Adrenal gland (tissue), 12 donors: ENCODE data around the gene PPIL6. TPM values are rescaled to one million over a fixed set of nuclear protein-coding genes. Genes with fewer than 3 reads are reported as not detected.
"Not testable (repeated sequence)": the region's sequence is repeated elsewhere in the genome, so short reads cannot be mapped to it uniquely, and the experiment has no call there.

Experiments
- DNase-seq, 7 donors: peaks; one replicate each; pipeline ENCODE4 v3.0.0-alpha.2; 2019 to 2020
- H3K27ac ChIP-seq, 5 donors: fragments of 200-600 bp; sonication (generic) in 4 of 5; 1 replicate in 3 of 5; 2 replicates in 2 of 5; pipeline versions ENCODE4 v1.5.1 to v1.8.0; 2016 to 2020; ENCODE audit warnings: mild to moderate bottlenecking in 1 of 5
- H3K27me3 ChIP-seq: fragments of 200-600 bp; 2 replicates; pipeline ENCODE4 v1.8.0; 2021
- H3K36me3 ChIP-seq, 2 donors: fragments of 200-600 bp; replicated peaks in 1 of 2; 1 replicate in 1 of 2; 2 replicates in 1 of 2; pipeline versions ENCODE4 v1.5.1 to v1.8.0; 2018 to 2022
- H3K4me1 ChIP-seq, 2 donors: fragments of 200-600 bp; replicated peaks in 1 of 2; 1 replicate in 1 of 2; 2 replicates in 1 of 2; pipeline versions ENCODE4 v1.5.1 to v1.8.0; 2018 to 2021
- H3K4me3 ChIP-seq, 4 donors: fragments of 200-600 bp; sonication (generic) in 3 of 4; one replicate each; pipeline ENCODE4 v1.5.1; 2016 to 2018
- H3K9me3 ChIP-seq, 3 donors: fragments of 200-600 bp; sonication (generic) in 1 of 3; replicated peaks in 1 of 3; 1 replicate in 2 of 3; 2 replicates in 1 of 3; pipeline versions ENCODE4 v1.5.1 to v1.8.0; 2016 to 2021
- POLR2A ChIP-seq, 2 donors: fragments of 450-650 bp; IDR thresholded peaks; one replicate each; pipeline ENCODE4 v1.6.1; 2017; ENCODE audit warnings: antibody characterized with exemption in 2 of 2, mild to moderate bottlenecking in 2 of 2, moderate library complexity in 1 of 2
- WGBS, 4 donors: extraction: QIAGEN DNeasy Blood & Tissue Kit in 2 of 4; methylation state at CpG; one replicate each; pipeline versions ENCODE4 v1.1.5 to v1.1.7; 2013 to 2017; 5-methylcytosine and 5-hydroxymethylcytosine counted together
- intact Hi-C, 2 donors: fragments of 100-400 bp; cut with DNase I; formaldehyde crosslinking; loops; one replicate each; pipeline versions ENCODE4 v1.14.1 to v1.15.0; 2022 to 2023
- polyA plus RNA-seq, 3 donors: library from polyadenylated mRNA; stranded (reverse); fragments of 200-250 nt in 2 of 3; fragments of 350-450 nt in 1 of 3; fragmentation: Illumina TruSeq in 1 of 3; extraction: RNeasy Lipid Tissue Mini Kit (QIAGEN cat#74804) in 1 of 3; gene quantifications; one replicate each; pipeline ENCODE4 v1.2.3, GENCODE V29; 2013 to 2014
- total RNA-seq, 9 donors: library from RNA; depleted of rRNA in 4 of 9; stranded (reverse); fragments of >200 nt in 4 of 9; fragments of 120-200 nt in 1 of 9; fragmentation: NEBNext Ultra II Directional in 1 of 9; extraction: Animal tissue kit (Norgen Biotek cat#: 25700) in 1 of 9; gene quantifications; one replicate each; pipeline versions ENCODE4 v1.1.0 to v1.2.4, GENCODE V29; 2013 to 2023
- TF ChIP-seq, protein P1 (sequence below), 6 experiments: fragments of 450-650 bp in 4 of 6; fragments of 200-600 bp in 2 of 6; sonication (generic) in 1 of 6; IDR thresholded peaks; 1 replicate in 5 of 6; 2 replicates in 1 of 6; pipeline versions ENCODE4 v1.5.1 to v1.8.0; 2016 to 2021; ENCODE audit warnings: antibody characterized with exemption in 6 of 6, mild to moderate bottlenecking in 2 of 6, moderate library complexity in 1 of 6
- donor health status: healthy with polysubstance abuse.
- donor health status: Bipolar disorder and iron deficiency.
- donor health status: DM: yes; HTN: yes; CAD: no.
- donor health status: DM: no; HTN: no; CAD: no.
- donor health status: DM: no; HTN: no; CAD: no.
- donor health status: DM: yes; HTN: yes; CAD: no.

The PPIL6 gene
- total and polyA plus RNA-seq, 12 donors: 0.48 to 3.3 (median 1.3) TPM

DNA sequence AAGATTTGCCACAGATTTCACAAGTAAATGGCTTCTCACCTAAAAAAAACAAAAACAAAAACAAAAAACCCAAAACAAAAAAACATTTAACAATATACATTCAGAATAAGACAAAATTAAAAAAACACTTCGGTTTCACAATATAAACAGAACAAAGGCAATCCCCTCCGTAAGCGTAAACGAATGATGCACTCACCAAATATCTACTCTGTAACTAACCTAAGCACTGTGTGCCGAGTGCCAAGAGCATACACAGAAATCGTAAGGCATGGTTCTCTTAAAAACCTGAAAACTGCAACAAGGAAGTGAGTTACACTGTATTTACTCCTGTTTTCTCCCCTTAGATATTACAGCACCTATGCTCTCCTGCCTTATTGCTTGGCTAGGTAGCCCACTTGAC, 27.3 kb upstream of the PPIL6 start:
- no peak for DNase-seq
- Histone ChIP-seq H3K9me3 (no peaks in the 10 kb centered on the region), H3K27me3 (no peaks in the 10 kb centered on the region), H3K4me3 (no peak overlapping the region), H3K36me3 (peaks cover 0 to 50% of the 10 kb centered on the region in 2 donors), H3K4me1 (no peaks in the 10 kb centered on the region), H3K27ac (no peak overlapping the region)
- no peak for TF ChIP-seq POLR2A (IDR thresholded peaks at IDR 0.05)
- TF ChIP-seq, protein P1, sequence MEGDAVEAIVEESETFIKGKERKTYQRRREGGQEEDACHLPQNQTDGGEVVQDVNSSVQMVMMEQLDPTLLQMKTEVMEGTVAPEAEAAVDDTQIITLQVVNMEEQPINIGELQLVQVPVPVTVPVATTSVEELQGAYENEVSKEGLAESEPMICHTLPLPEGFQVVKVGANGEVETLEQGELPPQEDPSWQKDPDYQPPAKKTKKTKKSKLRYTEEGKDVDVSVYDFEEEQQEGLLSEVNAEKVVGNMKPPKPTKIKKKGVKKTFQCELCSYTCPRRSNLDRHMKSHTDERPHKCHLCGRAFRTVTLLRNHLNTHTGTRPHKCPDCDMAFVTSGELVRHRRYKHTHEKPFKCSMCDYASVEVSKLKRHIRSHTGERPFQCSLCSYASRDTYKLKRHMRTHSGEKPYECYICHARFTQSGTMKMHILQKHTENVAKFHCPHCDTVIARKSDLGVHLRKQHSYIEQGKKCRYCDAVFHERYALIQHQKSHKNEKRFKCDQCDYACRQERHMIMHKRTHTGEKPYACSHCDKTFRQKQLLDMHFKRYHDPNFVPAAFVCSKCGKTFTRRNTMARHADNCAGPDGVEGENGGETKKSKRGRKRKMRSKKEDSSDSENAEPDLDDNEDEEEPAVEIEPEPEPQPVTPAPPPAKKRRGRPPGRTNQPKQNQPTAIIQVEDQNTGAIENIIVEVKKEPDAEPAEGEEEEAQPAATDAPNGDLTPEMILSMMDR (IDR thresholded peaks at IDR 0.05): no peak
- intact Hi-C loops: no loop called here
- WGBS, 4 donors: 91 to 97% (median 96%) methylated on average over 6 of the region's 6 CpGs

DNA sequence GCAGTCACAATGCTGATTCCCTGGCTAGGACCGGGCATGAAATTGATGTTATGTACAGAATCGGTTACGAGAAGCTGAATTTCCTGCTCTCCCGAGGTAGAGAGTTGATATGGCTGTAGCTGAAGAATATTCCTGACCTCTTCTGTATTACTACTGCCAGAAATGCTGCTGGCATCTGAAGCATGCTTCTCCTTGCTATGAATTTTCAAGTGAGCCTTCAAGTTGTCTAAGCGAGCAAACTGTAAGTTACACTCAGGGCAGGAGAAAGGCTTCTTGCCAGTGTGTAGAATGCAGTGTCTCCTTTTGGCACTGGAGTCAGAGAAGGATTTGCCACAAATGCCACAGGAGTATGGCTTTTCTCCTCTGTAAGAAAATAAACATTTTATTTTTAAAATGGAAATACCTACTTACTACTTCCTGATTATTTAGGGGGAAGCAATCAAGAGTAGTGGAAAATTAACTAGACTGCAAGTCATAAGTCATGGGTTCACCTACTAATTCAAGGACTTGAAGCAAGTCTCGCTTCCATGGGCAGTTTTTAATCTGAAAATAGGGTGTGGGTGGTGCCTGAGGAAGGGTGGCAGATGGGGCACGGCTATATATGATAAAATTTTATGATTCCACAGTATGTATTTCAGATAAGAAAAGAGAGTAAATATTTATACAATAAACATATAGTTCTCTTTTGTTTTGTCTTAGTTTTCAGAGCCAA, 25.9 kb upstream of the PPIL6 start:
- Histone ChIP-seq H3K27ac (no peak overlapping the region), H3K27me3 (no peaks in the 10 kb centered on the region), H3K4me1 (no peaks in the 10 kb centered on the region), H3K9me3 (no peaks in the 10 kb centered on the region), H3K36me3 (peaks cover 0 to 36% of the 10 kb centered on the region in 2 donors), H3K4me3 (no peak overlapping the region)
- DNase-seq: no peak
- intact Hi-C loops: no loop called here
- TF ChIP-seq, protein P1 (IDR thresholded peaks at IDR 0.05): no peak
- TF ChIP-seq POLR2A (IDR thresholded peaks at IDR 0.05): no peak
- WGBS, 4 donors: 90 to 94% (median 91%) methylated on average over 7 of the region's 7 CpGs

DNA sequence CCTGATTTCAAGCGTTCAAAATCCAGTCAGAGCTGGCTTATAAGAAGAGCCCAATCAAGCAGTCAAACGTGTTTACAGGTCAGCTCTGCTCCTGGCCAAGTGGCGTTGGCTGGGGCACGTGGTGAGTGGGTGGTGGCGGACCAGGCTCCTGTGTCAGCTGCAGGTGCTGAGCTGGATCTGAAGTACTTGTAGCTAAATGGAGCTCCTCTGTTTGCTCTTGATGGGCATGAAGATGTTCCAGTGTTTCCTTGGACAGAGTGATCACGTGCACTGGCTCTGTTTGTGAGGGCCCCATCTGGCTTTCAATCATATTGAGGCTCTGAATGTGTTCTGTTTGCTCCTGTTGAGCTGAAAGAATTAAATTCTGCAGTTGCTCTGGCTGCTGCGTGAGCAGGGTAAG, 25.3 kb upstream of the PPIL6 start:
- intact Hi-C loops: no loop called here
- peak in 1 of 7 donors; percentile 76 for DNase-seq
- Histone ChIP-seq H3K36me3 (peaks cover 0 to 30% of the 10 kb centered on the region in 2 donors), H3K27me3 (no peaks in the 10 kb centered on the region), H3K4me3 (no peak overlapping the region), H3K27ac (no peak overlapping the region), H3K9me3 (no peaks in the 10 kb centered on the region), H3K4me1 (no peaks in the 10 kb centered on the region)
- WGBS, 4 donors: 70 to 89% (median 86%) methylated on average over 5 to 7 of the region's 7 CpGs
- TF ChIP-seq, protein P1 (IDR thresholded peaks at IDR 0.05): no peak
- no peak for TF ChIP-seq POLR2A (IDR thresholded peaks at IDR 0.05)

DNA sequence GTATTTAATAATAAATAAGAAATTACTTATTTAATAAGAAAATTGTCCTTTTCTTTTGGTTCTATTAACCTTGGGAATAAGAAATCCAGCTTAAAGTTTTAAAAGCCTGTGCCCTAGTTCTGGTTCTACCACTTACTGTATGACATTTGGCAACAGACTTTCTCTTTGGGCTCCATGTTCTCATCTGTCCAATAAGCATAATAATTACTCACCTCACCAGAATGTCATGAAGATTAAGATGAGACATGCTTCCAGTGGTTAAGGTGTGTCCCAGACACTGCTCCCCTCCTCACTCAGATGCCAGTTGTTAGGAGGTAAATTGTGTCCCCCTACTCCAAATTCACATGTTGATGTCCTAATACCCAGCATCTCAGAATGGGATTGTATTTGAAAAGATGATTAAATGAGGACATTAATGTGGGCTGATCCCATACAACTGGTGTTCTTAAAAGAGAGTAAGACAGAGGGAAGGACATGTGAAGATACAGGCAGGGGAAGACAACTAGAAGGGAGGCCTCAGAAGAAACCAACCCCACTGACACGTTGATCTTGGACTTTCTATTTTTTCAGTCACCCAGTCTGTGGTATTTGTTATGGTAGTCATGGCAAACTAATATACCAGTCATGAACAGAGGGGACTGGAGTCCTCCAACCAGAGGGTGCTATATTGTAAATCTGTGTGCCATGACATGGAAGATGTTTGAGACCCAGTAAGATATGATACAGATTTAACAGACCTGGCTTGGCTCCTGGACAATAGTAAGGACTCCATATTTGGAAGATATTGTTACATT, 21.5 kb upstream of the PPIL6 start:
- Histone ChIP-seq H3K36me3 (peaks cover 0 to 19% of the 10 kb centered on the region in 2 donors), H3K27me3 (no peaks in the 10 kb centered on the region), H3K27ac (no peak overlapping the region)

DNA sequence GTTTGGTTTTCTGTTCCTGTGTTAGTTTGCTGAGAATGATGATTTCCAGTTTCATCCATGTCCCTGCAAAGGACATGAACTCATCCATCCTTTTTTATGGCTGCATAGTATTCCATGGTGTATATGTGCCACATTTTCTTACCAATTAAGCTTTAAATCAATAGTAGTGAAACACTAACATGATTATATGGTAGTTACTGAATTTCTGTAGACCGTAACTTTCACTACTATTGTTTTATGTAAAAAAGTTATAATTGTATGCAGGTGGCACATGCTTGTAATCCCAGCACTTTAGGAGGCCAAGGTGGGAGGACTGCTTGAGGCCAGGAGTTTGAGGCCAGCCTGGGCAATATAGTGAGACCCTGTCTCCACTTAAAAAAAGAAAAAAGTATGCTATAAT, 20.8 kb upstream of the PPIL6 start:
- H3K4me3 ChIP-seq, H3K27ac ChIP-seq, intact Hi-C loops, DNase-seq, H3K9me3 ChIP-seq, H3K27me3 ChIP-seq: not testable (repeated sequence)
- Histone ChIP-seq H3K4me1 (peaks cover 6 to 17% of the 10 kb centered on the region in 2 donors), H3K36me3 (peaks cover 0 to 17% of the 10 kb centered on the region in 2 donors)
- WGBS, 4 donors: 97 to 100% (median 98%) methylated on average over 1 of the region's 1 CpG

More for the DNA sequence above, 21.5 kb upstream of the PPIL6 start:
- peaks cover under 1 to 9% of the 10 kb centered on the region in 2 donors for H3K4me1 ChIP-seq
- 83 to 96% (median 94%) methylated on average over 1 of the region's 1 CpG for WGBS, 4 donors
- no peak for TF ChIP-seq POLR2A (IDR thresholded peaks at IDR 0.05)
- TF ChIP-seq, protein P1 (IDR thresholded peaks at IDR 0.05): no peak
- DNase-seq: peak in 1 of 7 donors; percentile 6
- H3K4me3 ChIP-seq: no peak overlapping the region
- H3K9me3 ChIP-seq: no peaks in the 10 kb centered on the region
- intact Hi-C loops: no loop called here
